HK-2 (cell line): ENCODE results near the gene ERICH4.
"Not testable (repeated sequence)": the region's sequence is repeated elsewhere in the genome, so short reads cannot be mapped to it uniquely, and the experiment has no call there.

Experiments used
- DNase-seq: peaks from one replicate; pipeline ENCODE4 v3.0.0-alpha.2; 2018; ENCODE audit not compliant: unreplicated experiment

ERICH4 gene

GRCh38 chr19:41478875-41479756 lies 36.2 kb downstream of the ERICH4 start:
- no peak for DNase-seq

GRCh38 chr19:41479757-41480191 lies 36.8 kb downstream of the ERICH4 start:
- DNase-seq, result no peak

DNA sequence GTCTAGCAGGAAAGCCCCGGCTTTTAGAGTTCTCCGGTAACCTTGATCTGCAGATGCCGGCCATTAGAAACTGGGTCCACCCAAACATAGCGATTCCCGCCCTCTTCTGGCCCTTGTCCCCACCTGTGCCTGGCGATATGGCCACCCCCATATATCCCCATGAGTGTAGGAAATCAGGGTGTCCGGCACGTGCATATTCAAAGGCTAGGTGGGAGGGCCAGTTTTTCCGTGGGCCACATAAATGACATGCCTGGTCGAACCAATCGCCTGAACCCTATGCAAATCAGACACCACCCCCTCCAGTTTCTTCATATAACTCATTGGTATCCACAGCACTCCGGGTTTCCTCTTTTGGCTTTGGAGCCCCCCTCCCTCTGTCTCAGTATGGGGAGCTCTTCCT lies 37.4 kb downstream of the ERICH4 start:
- no peak for DNase-seq

DNA sequence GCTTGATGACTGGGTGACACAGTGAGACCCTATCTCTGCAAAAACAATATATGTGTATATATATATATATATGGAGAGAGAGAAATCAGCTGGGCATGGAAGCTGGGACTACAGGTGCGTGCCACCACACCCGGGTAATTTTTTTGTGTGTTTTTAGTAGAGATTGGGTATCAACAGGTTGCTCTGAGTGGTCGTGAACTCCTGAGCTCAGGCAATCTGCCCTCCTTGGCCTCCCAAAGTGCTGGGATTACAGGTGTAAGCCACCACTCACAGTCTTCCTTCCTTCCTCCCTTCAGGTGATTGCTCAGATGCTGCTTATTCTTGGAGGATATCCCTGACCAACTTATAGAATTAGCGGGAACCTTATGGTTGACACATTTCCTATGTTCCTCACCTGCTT lies 41.9 kb downstream of the ERICH4 start:
- no peak for DNase-seq

DNA sequence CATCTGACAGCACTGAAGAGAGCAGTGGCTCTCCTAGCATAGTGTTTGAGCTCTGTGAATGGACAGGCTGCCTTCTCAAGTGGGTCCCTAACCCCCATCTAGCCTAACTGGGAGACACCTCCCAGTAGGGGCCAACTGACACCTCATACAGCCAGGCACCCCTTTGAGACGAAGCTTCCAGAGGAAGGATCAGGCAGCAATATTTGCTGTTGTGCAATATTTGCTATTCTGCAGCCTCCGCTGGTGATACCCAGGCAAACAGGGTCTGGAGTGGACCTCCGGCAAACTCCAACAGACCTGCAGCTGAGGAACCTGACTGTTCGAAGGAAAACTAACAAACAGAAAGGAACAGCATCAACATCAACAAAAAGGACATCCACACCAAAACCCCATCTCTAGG lies 44.0 kb downstream of the ERICH4 start:
- not testable (repeated sequence) for DNase-seq

DNA sequence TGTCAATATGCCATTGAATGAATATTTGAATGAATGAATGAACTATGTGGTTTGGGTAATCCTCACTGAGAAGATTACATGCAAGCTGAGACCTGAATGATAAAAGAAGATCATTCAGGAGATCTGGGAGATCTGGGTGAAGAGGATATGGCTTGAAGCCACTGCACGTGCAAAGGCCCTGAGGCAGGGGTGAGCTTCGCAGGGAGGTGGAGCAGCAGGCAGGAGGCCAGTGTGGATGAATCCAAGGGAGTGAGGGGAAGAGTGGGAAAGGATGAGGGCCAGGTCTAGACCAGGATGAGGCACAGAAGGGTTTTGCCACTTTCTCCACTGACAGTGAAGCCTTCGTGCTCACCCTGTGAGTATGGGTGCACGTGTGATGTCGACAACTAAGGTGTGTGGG lies 49.9 kb downstream of the ERICH4 start:
- DNase-seq, result no peak
